DMS53 treated with DMSO at 0.1 percent for 48 hours (cell line): Measurements from ENCODE around the gene GCAT.

Experiments used
- DNase-seq: peaks from one replicate; lab custom pipeline; 2025; ENCODE audit not compliant: unreplicated experiment; lab: John Stamatoyannopoulos, UW

The GCAT gene

GRCh38 chr22:37807410-37808293 lies at the start of gene GCAT:
Gene GCAT, plus strand, starts transcription at chr22:37807934. Its CDS starts 34 bp downstream, at chr22:37807968.
- peak; percentile 49 for DNase-seq

DNA sequence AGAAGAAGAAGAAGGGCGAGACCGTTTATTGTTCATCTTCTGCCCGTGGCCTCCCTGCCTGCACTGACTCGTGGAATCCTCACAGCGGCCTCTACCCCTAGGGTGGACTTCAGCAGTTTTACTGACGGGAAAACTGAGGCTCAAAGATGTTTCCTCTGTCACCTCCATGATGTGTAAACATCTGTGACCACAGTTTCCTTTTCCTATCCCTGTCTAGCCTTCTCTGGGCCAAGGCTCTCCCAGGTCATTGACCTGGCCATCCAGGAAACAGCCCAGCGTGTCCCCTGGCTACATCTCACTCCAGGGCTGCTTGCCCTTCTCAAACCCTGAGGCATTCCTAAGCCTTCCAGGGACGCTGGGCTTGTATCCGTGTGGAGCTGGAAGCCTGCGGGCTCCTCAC lies 49.0 kb upstream of the GCAT start:
- no peak for DNase-seq

DNA sequence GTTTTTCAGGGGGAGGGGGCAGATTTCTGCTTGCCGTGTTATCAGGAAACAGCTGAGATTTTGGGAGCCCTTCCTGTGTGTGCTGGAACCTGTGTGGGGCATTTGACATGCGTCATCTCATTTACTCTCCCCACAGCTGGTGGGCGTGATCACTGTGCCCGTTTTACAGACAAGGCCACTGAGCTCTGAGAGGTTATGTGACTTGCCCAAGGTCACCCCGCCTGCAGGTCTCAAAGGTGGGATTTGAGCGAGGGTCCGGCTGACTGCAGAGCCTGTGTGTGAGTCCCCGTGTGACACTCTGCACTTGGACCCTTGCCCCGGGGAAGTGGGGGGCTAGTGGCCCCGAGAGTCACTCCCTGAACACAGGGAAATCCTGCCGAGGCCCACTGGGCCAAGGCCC lies 48.5 kb upstream of the GCAT start:
- no peak for DNase-seq

GRCh38 chr22:37760152-37760551 lies 47.6 kb upstream of the GCAT start:
- peak; percentile 6 for DNase-seq

DNA sequence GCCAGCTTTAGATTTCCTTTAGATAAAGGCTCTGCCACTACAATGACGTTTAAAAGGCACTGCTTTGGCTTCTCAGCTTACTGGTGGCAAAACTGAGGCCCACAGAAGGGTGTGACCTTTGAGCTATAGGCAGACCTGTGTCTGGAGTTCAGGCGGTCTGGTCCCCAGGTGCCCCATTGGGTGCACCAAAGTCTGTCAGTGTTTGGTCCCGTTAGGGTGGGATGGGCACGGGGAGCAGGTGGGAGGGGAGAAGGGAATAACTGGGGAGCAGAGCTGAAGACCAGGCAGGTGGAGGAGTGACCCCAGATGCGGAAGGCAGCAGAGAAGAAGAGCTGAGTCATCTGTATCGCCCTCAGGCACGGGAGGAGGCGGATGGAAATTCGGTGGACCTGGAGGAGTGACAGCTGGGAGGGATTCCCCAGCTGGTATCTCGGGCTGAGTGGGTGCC lies 45.3 kb upstream of the GCAT start:
- DNase-seq: no peak

DNA sequence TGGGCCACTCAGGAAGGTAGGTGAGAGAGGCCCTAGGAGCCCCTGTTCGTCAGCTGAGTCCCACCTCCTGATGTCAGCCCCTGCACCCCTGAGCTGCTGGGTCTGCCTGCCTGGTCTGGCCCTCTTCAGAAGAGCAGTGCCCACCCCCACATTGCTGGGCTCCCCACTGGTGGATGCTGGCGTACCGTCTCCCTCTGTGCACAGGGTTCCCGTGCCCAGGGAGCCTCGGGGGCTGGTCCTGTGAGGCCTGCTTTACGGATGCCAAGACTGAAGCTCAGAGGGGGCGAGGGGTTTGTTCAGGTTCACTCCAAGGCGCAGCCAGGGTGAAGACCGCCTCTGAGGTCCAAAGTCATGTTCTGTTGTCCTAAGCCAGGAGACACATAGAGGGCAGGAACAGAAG lies 44.7 kb upstream of the GCAT start:
- DNase-seq: no peak

DNA sequence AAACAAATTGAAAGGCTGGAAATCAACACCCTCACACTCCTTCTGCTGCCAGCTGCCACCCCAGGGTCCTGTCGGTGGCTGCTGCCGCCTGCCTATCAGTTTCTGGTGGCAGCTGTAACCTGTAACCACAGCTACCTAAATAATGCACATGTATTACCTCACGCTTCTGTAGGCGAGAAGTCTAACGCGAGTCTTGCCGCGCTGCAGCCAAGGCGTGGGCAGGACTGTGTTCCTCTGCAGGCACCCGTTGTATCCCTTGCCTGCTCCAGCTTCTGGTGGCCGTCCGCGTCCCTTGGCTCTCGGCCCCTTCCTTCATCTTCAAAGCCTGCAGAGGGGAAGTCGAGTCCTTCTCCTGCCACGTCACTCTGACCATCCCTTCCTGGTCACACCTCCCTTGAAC lies 44.1 kb upstream of the GCAT start:
- DNase-seq: no peak

- no peak for DNase-seq
Measured at GRCh38 chr22:37764622-37765021, 43.1 kb upstream of the GCAT start.

- DNase-seq: no peak
Measured at GRCh38 chr22:37765498-37765897, 42.2 kb upstream of the GCAT start.

DNA sequence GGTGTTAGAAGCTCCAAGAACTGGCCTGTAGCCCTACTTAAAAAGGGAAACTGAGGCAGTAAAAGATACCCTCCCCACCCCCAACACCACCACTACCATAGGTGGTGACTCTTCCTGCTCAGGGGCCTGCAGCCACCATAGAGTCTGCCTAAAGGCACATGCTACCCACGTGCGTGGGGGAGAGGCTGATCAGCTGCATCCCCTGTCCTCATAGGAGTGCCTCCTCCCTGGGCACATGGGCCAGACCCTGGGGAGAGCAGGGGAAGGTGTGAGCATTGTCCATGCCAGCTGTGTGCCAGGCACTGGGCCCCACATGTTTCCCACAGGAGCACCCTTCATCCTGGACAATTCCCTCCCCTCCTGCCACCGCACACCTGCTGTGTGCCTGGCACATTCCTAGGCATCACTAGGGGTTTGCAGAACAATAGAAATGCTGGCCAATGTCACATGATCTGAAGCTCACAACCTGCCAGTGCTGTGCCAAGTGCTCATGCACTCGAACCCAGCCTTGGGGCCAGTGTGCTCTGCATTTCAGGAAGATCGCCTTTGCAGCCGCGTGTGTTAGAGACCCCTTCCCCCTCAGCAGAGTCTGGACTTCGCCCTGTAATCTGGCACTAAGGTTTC lies 41.7 kb upstream of the GCAT start:
- no peak for DNase-seq

DNA sequence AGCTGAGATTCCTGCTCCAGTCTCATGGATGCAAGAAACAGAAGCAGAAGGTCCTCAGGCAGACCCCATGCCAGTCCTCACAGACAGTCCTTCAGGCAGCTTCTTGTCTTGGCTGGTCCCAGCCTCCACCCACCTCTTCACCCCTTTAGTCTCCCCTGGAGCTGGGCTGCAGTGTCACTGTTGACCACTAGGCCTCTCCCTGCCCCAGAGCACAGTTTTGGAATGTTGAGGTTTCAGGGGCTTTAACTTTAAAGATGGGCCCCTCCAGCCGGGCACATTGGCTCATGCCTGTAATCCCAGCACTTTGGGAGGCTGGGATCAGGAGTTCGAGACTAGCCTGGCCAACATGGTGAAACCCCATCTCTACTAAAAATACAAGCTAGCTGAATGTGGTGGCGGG lies 39.5 kb upstream of the GCAT start:
- DNase-seq: no peak

- DNase-seq: no peak
Measured at GRCh38 chr22:37769056-37769455, 38.7 kb upstream of the GCAT start.

DNA sequence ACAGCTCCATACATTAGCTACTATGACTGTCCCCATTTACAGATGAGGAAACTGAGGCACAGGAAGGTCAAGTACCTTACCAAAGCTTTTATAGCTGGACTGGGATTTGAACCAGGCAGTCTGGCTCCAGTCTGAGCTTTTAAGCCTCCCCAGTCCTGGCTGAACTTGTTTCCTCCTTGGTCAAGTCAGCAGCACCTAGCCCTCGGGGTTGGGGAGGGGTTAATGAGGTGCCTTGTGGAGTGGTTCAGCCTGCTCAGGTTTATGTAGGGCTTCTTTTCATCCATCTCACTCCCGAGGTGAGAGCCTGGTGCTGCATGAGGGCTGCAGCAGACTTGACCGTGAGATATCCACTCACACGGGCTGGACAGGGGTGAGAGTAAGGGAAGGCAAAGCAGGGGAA lies 36.7 kb upstream of the GCAT start:
- DNase-seq: no peak

- DNase-seq: no peak
Measured at GRCh38 chr22:37771702-37772427, 35.9 kb upstream of the GCAT start.

DNA sequence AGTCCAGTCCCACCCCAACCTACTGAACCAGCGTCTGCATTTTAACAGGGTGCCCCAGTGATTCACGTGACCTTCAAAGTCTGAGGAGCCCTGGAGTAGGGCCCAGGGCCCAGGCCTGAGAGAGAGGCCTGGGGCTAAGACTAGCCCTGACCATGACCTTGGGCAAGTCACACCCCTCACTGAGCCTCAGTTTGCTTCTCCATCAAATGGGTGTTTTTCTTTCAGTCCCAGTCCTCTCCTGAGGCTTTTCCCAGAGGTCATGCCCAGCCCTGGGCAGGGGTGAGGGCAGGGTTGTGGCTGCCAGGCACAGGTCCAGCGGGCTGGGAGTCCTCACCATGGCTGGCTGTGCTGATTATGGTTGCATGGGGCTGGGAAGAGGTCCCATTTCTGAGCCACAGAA lies 33.0 kb upstream of the GCAT start:
- no peak for DNase-seq

DNA sequence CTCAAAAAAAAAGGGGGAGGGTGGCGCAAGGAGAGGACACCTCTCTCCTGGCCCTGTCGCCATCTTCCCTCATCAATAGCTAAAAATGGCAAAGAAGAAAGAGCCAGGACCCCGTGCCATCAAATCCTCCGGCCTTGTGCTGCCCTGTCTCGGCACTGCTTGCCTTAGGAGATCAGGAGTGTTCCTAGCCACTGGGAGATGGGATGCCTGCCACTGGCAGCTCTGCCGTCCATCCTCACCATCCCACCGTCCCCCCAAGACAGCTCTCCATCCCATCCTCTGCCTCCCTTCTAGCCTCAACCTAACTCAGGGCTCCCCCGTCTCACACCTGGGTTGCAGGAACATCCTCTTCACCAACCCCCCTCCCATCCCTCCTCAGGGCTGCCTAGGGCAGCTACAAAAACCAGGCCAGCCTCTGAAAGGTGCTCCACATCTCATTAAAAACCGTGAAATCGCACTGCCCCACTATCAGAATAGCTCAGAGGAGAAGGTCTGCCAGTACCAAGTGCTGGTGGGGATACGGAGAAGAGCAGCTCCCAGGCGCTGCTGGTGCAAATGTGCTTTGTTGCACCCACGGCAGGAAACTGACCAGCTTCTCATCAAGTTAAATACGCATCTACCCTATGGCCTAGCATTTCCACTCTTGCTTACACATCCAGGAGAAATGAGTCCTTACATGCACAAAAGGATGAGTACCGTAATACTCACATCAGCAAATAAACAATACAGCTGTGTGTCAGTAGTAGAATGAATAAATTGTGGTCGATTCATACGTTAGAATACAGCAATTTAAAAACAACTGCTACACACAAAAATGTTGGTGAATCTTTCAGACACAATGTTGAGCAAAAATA lies 31.7 kb upstream of the GCAT start:
- no peak for DNase-seq

DNA sequence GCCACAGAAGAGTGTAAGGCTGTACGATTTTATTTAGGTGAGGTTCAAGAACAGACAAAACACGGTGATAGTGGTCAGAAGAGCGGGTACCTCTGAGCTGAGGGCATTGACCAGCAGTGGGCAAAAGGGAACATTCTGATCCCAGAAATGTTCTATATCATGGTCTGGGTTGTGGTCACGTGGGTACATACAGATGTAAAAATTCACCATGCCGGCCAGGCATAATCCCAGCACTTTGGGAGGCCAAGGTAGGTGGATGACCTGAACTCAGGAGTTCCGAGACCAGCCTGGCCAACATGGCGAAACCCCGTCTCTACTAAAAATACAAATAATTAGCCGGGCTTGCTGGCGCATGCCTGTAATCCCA lies 31.1 kb upstream of the GCAT start:
- no peak for DNase-seq

DNA sequence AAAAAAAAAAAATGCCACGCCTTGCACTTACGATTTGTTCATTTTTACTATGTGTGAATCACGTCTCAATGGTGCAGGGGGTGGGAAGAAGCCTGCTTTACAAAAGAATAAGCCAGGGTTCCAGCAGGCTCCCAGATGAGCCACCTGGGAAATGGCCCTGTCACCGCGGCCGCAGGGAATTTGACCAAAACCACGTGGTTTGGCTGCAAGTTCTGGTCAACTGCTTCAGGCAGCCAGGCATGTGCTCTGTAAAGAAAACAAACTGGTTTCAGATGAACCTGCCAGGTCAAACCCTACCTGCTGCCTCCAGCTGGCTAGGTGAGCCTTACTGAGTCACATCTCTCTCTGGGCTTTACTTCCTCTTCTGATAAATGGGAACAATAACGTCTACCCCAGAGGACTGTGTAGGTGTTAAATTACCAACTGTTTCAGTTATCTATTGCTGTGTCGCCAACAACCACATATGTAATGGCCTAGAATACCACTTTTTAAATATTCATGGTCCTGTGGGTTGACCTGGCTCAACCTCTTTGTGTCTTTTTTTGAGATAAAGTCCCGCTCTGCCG lies 30.5 kb upstream of the GCAT start:
- peak; percentile 49 for DNase-seq

- no peak for DNase-seq
Measured at GRCh38 chr22:37778370-37779009, 29.2 kb upstream of the GCAT start.

GRCh38 chr22:37781434-37782059 lies 26.2 kb upstream of the GCAT start:
- DNase-seq: no peak
